Measurements from ENCODE around the gene CSTPP1.

DNA sequence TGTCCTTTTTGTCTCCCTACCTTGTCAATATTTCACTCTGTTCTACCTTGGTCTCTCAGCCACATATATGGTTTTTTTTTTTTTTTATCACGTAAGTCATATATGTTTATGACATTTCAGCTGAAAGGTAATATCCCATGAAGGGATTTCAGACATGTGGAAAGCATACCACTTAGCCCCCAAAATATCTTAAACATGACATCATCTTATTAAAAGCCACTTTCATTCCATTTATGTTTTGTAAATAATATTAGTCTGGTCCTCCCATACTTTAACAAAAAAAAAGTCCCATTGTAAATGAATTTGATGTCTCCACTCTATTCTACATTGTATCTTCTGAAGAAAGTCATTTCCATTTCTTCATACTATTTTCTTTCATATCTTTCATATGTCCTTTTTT lies 85.4 kb downstream of the CSTPP1 start:
- TF ChIP-seq, protein P1, sequence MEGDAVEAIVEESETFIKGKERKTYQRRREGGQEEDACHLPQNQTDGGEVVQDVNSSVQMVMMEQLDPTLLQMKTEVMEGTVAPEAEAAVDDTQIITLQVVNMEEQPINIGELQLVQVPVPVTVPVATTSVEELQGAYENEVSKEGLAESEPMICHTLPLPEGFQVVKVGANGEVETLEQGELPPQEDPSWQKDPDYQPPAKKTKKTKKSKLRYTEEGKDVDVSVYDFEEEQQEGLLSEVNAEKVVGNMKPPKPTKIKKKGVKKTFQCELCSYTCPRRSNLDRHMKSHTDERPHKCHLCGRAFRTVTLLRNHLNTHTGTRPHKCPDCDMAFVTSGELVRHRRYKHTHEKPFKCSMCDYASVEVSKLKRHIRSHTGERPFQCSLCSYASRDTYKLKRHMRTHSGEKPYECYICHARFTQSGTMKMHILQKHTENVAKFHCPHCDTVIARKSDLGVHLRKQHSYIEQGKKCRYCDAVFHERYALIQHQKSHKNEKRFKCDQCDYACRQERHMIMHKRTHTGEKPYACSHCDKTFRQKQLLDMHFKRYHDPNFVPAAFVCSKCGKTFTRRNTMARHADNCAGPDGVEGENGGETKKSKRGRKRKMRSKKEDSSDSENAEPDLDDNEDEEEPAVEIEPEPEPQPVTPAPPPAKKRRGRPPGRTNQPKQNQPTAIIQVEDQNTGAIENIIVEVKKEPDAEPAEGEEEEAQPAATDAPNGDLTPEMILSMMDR (IDR thresholded peaks at IDR 0.05; ENCODE audit: low read depth, low read length, poor library complexity, severe bottlenecking), result no peak
- no peak for TF ChIP-seq EZH2phosphoT487 (IDR thresholded peaks at IDR 0.05; ENCODE audit: borderline replicate concordance, low read length)

All from DOHH2 (cell line).